ENCODE data around the gene ZFAND5. TPM values are rescaled to one million over a fixed set of nuclear protein-coding genes. Genes with fewer than 3 reads are reported as not detected.

The ZFAND5 gene
- total RNA-seq, 4 donors from 2014 or later: 124 to 488 (median 288) TPM

DNA sequence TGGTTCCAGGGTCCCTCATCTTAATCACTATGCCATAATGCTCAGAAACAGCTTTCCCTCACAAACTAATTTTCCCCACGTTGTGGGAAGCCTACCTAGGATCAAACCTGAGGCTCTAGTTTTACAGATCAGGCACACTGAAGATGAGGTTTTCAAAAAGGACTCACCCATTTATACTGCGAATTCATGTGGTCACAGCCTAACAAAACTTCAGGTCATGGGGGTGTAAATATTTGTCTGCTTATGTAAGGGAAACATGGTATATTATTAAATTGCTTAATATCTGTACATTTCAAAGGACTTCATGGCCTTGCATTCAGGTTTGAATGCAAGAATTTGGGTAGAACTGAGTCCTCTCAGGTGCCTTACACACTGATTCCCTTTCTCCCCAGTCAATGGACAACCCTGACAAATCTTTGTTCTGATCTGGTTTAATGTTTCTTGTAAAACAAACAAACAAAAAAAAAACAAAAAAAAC is 12.1 kb downstream of the ZFAND5 start:
- Histone ChIP-seq H3K4me1 (peaks cover 12 to 54% (median 25%) of the 10 kb centered on the region in 3 donors), H3K9me3 (no peaks in the 10 kb centered on the region), H3K27me3 (no peaks in the 10 kb centered on the region), H3K36me3 (peaks cover 16 to 62% of the 10 kb centered on the region in 2 donors), H3K27ac (no peak overlapping the region), H3K4me3 (no peak overlapping the region)
- 56 to 58% methylated on average over 2 of the region's 2 CpGs for WGBS, 2 donors (ENCODE audit: low coverage in 1 of 2)
- no peak for ATAC-seq
- TF ChIP-seq POLR2AphosphoS5 (IDR thresholded peaks at IDR 0.05): no peak
- no peak for TF ChIP-seq POLR2A (IDR thresholded peaks at IDR 0.05)
- TF ChIP-seq, protein P1, sequence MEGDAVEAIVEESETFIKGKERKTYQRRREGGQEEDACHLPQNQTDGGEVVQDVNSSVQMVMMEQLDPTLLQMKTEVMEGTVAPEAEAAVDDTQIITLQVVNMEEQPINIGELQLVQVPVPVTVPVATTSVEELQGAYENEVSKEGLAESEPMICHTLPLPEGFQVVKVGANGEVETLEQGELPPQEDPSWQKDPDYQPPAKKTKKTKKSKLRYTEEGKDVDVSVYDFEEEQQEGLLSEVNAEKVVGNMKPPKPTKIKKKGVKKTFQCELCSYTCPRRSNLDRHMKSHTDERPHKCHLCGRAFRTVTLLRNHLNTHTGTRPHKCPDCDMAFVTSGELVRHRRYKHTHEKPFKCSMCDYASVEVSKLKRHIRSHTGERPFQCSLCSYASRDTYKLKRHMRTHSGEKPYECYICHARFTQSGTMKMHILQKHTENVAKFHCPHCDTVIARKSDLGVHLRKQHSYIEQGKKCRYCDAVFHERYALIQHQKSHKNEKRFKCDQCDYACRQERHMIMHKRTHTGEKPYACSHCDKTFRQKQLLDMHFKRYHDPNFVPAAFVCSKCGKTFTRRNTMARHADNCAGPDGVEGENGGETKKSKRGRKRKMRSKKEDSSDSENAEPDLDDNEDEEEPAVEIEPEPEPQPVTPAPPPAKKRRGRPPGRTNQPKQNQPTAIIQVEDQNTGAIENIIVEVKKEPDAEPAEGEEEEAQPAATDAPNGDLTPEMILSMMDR (IDR thresholded peaks at IDR 0.05): no peak
- TF ChIP-seq EP300 (IDR thresholded peaks at IDR 0.05): no peak

DNA sequence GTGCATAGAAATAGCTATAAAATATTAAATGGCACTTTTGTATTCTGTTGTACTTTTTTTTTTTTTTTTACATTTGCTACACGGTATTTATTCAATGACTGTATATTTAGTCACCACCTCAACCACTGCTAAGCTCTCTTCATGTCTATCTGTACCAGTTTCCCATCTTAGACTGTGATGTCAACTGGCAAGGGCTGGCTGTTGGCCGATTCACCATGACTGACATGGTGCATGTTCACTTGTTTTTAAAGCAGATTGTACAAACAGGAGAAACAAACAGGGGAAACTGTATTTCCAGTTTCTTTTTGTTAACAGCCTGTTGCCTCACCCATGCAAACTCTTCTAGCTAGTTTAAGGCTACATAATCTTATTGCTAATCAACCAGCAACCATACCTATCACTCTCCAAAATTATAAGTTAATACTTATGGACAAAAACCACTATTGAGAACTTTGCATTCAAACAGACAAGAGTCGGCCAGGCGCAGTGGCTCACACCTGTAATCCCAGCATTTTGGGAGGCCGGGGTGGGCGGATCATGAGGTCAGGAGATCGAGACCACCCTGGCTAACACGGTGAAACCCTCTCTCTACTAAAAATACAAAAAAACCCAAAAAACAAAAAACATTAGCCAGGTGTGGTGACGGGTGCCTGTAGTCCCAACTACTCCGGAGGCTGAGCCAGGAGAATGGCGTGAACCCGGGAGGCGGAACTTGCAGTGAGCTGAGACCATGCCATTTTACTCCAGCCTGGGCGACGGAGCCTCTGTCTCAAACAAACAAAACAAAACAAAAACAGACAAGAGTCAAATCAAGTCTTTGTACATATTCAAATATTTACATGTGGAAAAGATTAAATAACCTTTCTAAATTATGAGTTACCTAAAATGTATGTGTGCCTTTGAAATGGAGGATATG is 13.2 kb downstream of the ZFAND5 start:
- no peak overlapping the region for H3K4me3 ChIP-seq
- peaks cover 7 to 43% (median 15%) of the 10 kb centered on the region in 3 donors for H3K4me1 ChIP-seq
- no peak for TF ChIP-seq POLR2AphosphoS5 (IDR thresholded peaks at IDR 0.05)
- no peak for TF ChIP-seq EP300 (IDR thresholded peaks at IDR 0.05)
- TF ChIP-seq, protein P1 (IDR thresholded peaks at IDR 0.05): no peak
- no peak for TF ChIP-seq POLR2A (IDR thresholded peaks at IDR 0.05)
- no peak for ATAC-seq
- H3K36me3 ChIP-seq: peaks cover 15 to 51% of the 10 kb centered on the region in 2 donors
- 83 to 88% methylated on average over 10 to 12 of the region's 15 CpGs for WGBS, 2 donors (ENCODE audit: low coverage in 1 of 2)
- no peaks in the 10 kb centered on the region for H3K27me3 ChIP-seq
- peak overlapping the region in 1 of 4 donors; percentile 4 for H3K27ac ChIP-seq
- H3K9me3 ChIP-seq: no peaks in the 10 kb centered on the region

DNA sequence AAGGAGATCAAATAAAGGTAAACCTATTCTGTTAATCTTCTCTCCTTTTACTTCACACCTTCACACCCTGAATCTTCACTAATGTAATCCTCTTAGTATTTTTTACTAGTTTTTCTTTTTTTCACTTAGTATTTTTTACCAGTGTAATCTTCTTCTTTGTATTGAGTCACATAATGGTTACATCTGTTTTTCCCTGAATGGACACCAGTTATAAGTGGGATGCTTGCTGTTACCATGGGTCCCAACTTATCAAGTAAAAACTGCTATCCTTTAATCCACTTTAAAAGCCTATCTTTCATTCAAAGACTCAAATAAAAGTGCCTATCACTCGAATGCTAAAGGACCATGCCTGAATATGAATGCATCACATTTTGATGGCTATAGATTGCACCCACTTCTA is 15.1 kb downstream of the ZFAND5 start:
- no peaks in the 10 kb centered on the region for H3K27me3 ChIP-seq

DNA sequence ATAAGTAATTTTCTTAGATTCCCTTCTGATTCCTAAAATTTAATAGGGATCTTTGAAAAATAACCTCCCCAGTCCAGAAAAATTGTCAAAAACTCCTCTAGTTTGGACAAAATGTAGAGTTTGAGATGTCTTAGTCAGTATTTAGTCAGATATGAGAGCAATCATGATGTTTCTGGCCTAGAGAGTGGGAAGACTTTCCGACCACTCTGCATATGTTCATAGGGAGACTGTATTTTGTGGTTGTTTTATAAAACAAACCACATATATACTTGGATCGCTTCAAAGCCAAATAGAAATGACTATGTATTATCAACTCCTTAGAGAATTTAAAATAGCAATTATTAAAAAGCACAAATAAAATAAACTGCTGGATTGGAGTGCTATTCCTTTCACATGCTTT is 15.8 kb downstream of the ZFAND5 start:
- Histone ChIP-seq H3K4me1 (peaks cover 0 to 17% (median 0%) of the 10 kb centered on the region in 3 donors), H3K9me3 (no peaks in the 10 kb centered on the region), H3K27ac (no peak overlapping the region), H3K4me3 (no peak overlapping the region), H3K36me3 (peaks cover 6 to 26% of the 10 kb centered on the region in 2 donors), H3K27me3 (no peaks in the 10 kb centered on the region)
- ATAC-seq: no peak
- 60 to 77% methylated on average over 2 of the region's 2 CpGs for WGBS, 2 donors (ENCODE audit: low coverage in 1 of 2)
- no peak for TF ChIP-seq POLR2AphosphoS5 (IDR thresholded peaks at IDR 0.05)
- TF ChIP-seq POLR2A (IDR thresholded peaks at IDR 0.05): no peak
- TF ChIP-seq EP300 (IDR thresholded peaks at IDR 0.05): no peak
- TF ChIP-seq, protein P1 (IDR thresholded peaks at IDR 0.05): no peak

More for the DNA sequence above, 15.1 kb downstream of the ZFAND5 start:
- ATAC-seq: no peak
- 67 to 83% methylated on average over 1 of the region's 1 CpG for WGBS, 2 donors (ENCODE audit: low coverage in 1 of 2)
- Histone ChIP-seq H3K27ac (no peak overlapping the region), H3K4me3 (no peak overlapping the region), H3K9me3 (no peaks in the 10 kb centered on the region), H3K36me3 (peaks cover 11 to 32% of the 10 kb centered on the region in 2 donors), H3K4me1 (peaks cover 0 to 24% (median 3%) of the 10 kb centered on the region in 3 donors)
- TF ChIP-seq POLR2A (IDR thresholded peaks at IDR 0.05) (no peak), EP300 (IDR thresholded peaks at IDR 0.05) (no peak), POLR2AphosphoS5 (IDR thresholded peaks at IDR 0.05) (no peak)
- TF ChIP-seq, protein P1 (IDR thresholded peaks at IDR 0.05): no peak
